Mucosa of rectum (tissue), 2 donors: ENCODE results near the gene USP15.

ENCODE experiments used
- H3K27ac ChIP-seq, 2 donors: one replicate each; pipeline ENCODE4 v1.7.0; 2013; ENCODE audit warnings: inconsistent platforms in 2 of 2, low read depth in 2 of 2, low read length in 2 of 2
- H3K27me3 ChIP-seq, 2 donors: one replicate each; pipeline ENCODE4 v1.7.0; 2013; ENCODE audit warnings: low read length in 2 of 2; ENCODE audit not compliant: control insufficient read depth in 2 of 2, insufficient read depth in 2 of 2
- H3K36me3 ChIP-seq, 2 donors: one replicate each; pipeline ENCODE4 v1.7.0; 2013; ENCODE audit warnings: low read length in 2 of 2; ENCODE audit not compliant: control insufficient read depth in 2 of 2, insufficient read depth in 2 of 2
- H3K4me1 ChIP-seq, 2 donors: one replicate each; pipeline ENCODE4 v1.7.0; 2013; ENCODE audit warnings: low read length in 2 of 2, mild to moderate bottlenecking in 1 of 2; ENCODE audit not compliant: control insufficient read depth in 2 of 2, insufficient read depth in 2 of 2
- H3K4me3 ChIP-seq, 2 donors: one replicate each; pipeline ENCODE4 v1.7.0; 2013; ENCODE audit warnings: low read length in 2 of 2
- H3K9ac ChIP-seq, 2 donors: one replicate each; pipeline ENCODE4 v1.7.0; 2013; ENCODE audit warnings: low read length in 2 of 2, low read depth in 1 of 2, mild to moderate bottlenecking in 1 of 2
- H3K9me3 ChIP-seq, 2 donors: one replicate each; pipeline ENCODE4 v1.7.0; 2013; ENCODE audit warnings: low read length in 2 of 2; ENCODE audit not compliant: control insufficient read depth in 2 of 2
- donor health status: healthy.
- donor health status: Normal muscosa, but diverticular disease.

The USP15 gene

GRCh38 chr12:62259993-62260732 lies at the start of gene USP15:
TSS of gene USP15 (plus strand) at chr12:62260404. CDS start at chr12:62260415, 11 bp downstream.
- no peaks in the 10 kb centered on the region for H3K9me3 ChIP-seq
- H3K4me3 ChIP-seq = peak within 1 kb of the TSS; percentile 96 to 97
- H3K4me1 ChIP-seq = peaks cover 13 to 18% of the 10 kb centered on the region in 2 donors
- peak within 1 kb of the TSS; percentile 97 to 98 for H3K27ac ChIP-seq
- no peaks in the 10 kb centered on the region for H3K36me3 ChIP-seq
- H3K27me3 ChIP-seq = no peaks in the 10 kb centered on the region
- H3K9ac ChIP-seq = peak within 1 kb of the TSS; percentile 95 to 97

GRCh38 chr12:62210422-62210821 lies 49.8 kb upstream of the USP15 start:
- Histone ChIP-seq H3K9ac (no peak overlapping the region), H3K27me3 (no peaks in the 10 kb centered on the region), H3K4me1 (no peaks in the 10 kb centered on the region), H3K4me3 (no peak overlapping the region), H3K9me3 (no peaks in the 10 kb centered on the region), H3K27ac (no peak overlapping the region), H3K36me3 (no peaks in the 10 kb centered on the region)

GRCh38 chr12:62211510-62211909 lies 48.7 kb upstream of the USP15 start:
- H3K27ac ChIP-seq = no peak overlapping the region
- no peak overlapping the region for H3K4me3 ChIP-seq
- H3K9ac ChIP-seq = no peak overlapping the region
- no peaks in the 10 kb centered on the region for H3K36me3 ChIP-seq
- no peaks in the 10 kb centered on the region for H3K27me3 ChIP-seq
- no peaks in the 10 kb centered on the region for H3K9me3 ChIP-seq
- no peaks in the 10 kb centered on the region for H3K4me1 ChIP-seq

GRCh38 chr12:62214846-62215245 lies 45.4 kb upstream of the USP15 start:
- Histone ChIP-seq H3K4me3 (no peak overlapping the region), H3K9ac (no peak overlapping the region), H3K27me3 (no peaks in the 10 kb centered on the region), H3K27ac (no peak overlapping the region), H3K9me3 (no peaks in the 10 kb centered on the region), H3K36me3 (no peaks in the 10 kb centered on the region), H3K4me1 (no peaks in the 10 kb centered on the region)

GRCh38 chr12:62215506-62215905 lies 44.7 kb upstream of the USP15 start:
- Histone ChIP-seq H3K4me1 (no peaks in the 10 kb centered on the region), H3K9me3 (no peaks in the 10 kb centered on the region), H3K4me3 (no peak overlapping the region), H3K27ac (no peak overlapping the region), H3K36me3 (no peaks in the 10 kb centered on the region), H3K27me3 (no peaks in the 10 kb centered on the region), H3K9ac (no peak overlapping the region)

- H3K9me3 ChIP-seq = no peaks in the 10 kb centered on the region
Measured at GRCh38 chr12:62217466-62218194, 42.6 kb upstream of the USP15 start.

GRCh38 chr12:62221107-62221506 lies 39.1 kb upstream of the USP15 start:
- Histone ChIP-seq H3K4me3 (no peak overlapping the region), H3K9ac (no peak overlapping the region), H3K27ac (no peak overlapping the region), H3K9me3 (no peaks in the 10 kb centered on the region), H3K27me3 (no peaks in the 10 kb centered on the region), H3K4me1 (no peaks in the 10 kb centered on the region), H3K36me3 (no peaks in the 10 kb centered on the region)

More at GRCh38 chr12:62217466-62218194, 42.6 kb upstream of the USP15 start:
- Histone ChIP-seq H3K4me1 (no peaks in the 10 kb centered on the region), H3K27ac (no peak overlapping the region), H3K9ac (no peak overlapping the region), H3K4me3 (no peak overlapping the region), H3K36me3 (no peaks in the 10 kb centered on the region), H3K27me3 (no peaks in the 10 kb centered on the region)

- no peaks in the 10 kb centered on the region for H3K9me3 ChIP-seq
Measured at GRCh38 chr12:62224601-62225000, 35.6 kb upstream of the USP15 start.

GRCh38 chr12:62227091-62227490 lies 33.1 kb upstream of the USP15 start:
- Histone ChIP-seq H3K27me3 (no peaks in the 10 kb centered on the region), H3K9me3 (no peaks in the 10 kb centered on the region), H3K4me1 (no peaks in the 10 kb centered on the region), H3K36me3 (no peaks in the 10 kb centered on the region), H3K27ac (no peak overlapping the region), H3K9ac (no peak overlapping the region), H3K4me3 (no peak overlapping the region)

More at GRCh38 chr12:62224601-62225000, 35.6 kb upstream of the USP15 start:
- no peak overlapping the region for H3K27ac ChIP-seq
- no peaks in the 10 kb centered on the region for H3K27me3 ChIP-seq
- no peak overlapping the region for H3K4me3 ChIP-seq
- no peaks in the 10 kb centered on the region for H3K4me1 ChIP-seq
- no peak overlapping the region for H3K9ac ChIP-seq
- no peaks in the 10 kb centered on the region for H3K36me3 ChIP-seq

GRCh38 chr12:62230652-62231051 lies 29.6 kb upstream of the USP15 start:
- no peak overlapping the region for H3K4me3 ChIP-seq
- no peak overlapping the region for H3K27ac ChIP-seq
- H3K9ac ChIP-seq = no peak overlapping the region
- no peaks in the 10 kb centered on the region for H3K27me3 ChIP-seq
- no peaks in the 10 kb centered on the region for H3K9me3 ChIP-seq
- H3K36me3 ChIP-seq = no peaks in the 10 kb centered on the region
- no peaks in the 10 kb centered on the region for H3K4me1 ChIP-seq
